ENCODE results near the gene MYH3.

DNA sequence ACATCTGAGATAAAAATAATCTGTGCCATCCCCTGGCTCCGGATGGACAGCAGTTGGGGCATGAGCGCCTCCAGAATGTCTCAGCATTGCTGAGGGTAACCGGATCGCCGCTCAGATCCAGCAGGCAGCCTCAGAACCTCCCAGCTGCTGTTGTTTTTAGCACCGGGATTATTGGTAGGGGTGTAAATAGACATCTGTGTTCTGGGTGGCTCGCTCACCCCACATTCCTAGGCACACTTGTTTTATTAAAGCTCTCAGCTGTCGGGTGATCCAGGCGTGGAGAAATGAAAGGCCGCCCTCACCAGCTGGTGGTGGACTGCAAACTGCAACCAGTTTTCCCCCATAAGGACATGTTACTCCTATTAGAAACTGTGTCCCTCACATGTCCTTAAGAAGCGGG, 32.1 kb downstream of the MYH3 start:
- TF ChIP-seq, protein P1, sequence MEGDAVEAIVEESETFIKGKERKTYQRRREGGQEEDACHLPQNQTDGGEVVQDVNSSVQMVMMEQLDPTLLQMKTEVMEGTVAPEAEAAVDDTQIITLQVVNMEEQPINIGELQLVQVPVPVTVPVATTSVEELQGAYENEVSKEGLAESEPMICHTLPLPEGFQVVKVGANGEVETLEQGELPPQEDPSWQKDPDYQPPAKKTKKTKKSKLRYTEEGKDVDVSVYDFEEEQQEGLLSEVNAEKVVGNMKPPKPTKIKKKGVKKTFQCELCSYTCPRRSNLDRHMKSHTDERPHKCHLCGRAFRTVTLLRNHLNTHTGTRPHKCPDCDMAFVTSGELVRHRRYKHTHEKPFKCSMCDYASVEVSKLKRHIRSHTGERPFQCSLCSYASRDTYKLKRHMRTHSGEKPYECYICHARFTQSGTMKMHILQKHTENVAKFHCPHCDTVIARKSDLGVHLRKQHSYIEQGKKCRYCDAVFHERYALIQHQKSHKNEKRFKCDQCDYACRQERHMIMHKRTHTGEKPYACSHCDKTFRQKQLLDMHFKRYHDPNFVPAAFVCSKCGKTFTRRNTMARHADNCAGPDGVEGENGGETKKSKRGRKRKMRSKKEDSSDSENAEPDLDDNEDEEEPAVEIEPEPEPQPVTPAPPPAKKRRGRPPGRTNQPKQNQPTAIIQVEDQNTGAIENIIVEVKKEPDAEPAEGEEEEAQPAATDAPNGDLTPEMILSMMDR (IDR thresholded peaks at IDR 0.05): no peak
- no peak for TF ChIP-seq ZNF423 (CRISPR knock-in tag; IDR thresholded peaks at IDR 0.05)
- TF ChIP-seq E2F5 (CRISPR knock-in tag; IDR thresholded peaks at IDR 0.05): no peak
- TF ChIP-seq PRRX2 (CRISPR knock-in tag; IDR thresholded peaks at IDR 0.05): no peak
- no peak for TF ChIP-seq ZBTB21 (CRISPR knock-in tag; IDR thresholded peaks at IDR 0.05; ENCODE audit: borderline replicate concordance)
- TF ChIP-seq, protein P2, sequence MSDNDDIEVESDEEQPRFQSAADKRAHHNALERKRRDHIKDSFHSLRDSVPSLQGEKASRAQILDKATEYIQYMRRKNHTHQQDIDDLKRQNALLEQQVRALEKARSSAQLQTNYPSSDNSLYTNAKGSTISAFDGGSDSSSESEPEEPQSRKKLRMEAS (CRISPR knock-in tag; IDR thresholded peaks at IDR 0.05): no peak
- TF ChIP-seq ZNF396 (CRISPR knock-in tag; IDR thresholded peaks at IDR 0.05; ENCODE audit: borderline replicate concordance): no peak
- TF ChIP-seq GTF2I (CRISPR knock-in tag; conservative IDR thresholded peaks at IDR 0.05): no peak
- TF ChIP-seq, protein P3, sequence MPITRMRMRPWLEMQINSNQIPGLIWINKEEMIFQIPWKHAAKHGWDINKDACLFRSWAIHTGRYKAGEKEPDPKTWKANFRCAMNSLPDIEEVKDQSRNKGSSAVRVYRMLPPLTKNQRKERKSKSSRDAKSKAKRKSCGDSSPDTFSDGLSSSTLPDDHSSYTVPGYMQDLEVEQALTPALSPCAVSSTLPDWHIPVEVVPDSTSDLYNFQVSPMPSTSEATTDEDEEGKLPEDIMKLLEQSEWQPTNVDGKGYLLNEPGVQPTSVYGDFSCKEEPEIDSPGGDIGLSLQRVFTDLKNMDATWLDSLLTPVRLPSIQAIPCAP (CRISPR knock-in tag; IDR thresholded peaks at IDR 0.05): no peak
- TF ChIP-seq, protein P4, sequence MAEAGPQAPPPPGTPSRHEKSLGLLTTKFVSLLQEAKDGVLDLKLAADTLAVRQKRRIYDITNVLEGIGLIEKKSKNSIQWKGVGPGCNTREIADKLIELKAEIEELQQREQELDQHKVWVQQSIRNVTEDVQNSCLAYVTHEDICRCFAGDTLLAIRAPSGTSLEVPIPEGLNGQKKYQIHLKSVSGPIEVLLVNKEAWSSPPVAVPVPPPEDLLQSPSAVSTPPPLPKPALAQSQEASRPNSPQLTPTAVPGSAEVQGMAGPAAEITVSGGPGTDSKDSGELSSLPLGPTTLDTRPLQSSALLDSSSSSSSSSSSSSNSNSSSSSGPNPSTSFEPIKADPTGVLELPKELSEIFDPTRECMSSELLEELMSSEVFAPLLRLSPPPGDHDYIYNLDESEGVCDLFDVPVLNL (CRISPR knock-in tag; IDR thresholded peaks at IDR 0.05; ENCODE audit: borderline replicate concordance, low read depth): no peak
- no peak for TF ChIP-seq ATF2 (CRISPR knock-in tag; IDR thresholded peaks at IDR 0.05; ENCODE audit: borderline replicate concordance, low read depth)
- TF ChIP-seq, protein P5, sequence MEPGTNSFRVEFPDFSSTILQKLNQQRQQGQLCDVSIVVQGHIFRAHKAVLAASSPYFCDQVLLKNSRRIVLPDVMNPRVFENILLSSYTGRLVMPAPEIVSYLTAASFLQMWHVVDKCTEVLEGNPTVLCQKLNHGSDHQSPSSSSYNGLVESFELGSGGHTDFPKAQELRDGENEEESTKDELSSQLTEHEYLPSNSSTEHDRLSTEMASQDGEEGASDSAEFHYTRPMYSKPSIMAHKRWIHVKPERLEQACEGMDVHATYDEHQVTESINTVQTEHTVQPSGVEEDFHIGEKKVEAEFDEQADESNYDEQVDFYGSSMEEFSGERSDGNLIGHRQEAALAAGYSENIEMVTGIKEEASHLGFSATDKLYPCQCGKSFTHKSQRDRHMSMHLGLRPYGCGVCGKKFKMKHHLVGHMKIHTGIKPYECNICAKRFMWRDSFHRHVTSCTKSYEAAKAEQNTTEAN (CRISPR knock-in tag; IDR thresholded peaks at IDR 0.05): no peak

Measured in WTC11 (cell line).